HCEC 1CT (cell line): ENCODE data around the gene CANX.
"Not testable (repeated sequence)": the region's sequence is repeated elsewhere in the genome, so short reads cannot be mapped to it uniquely, and the experiment has no call there.

Experiments used
- DNase-seq: peaks from one replicate; pipeline ENCODE4 v3.0.0-alpha.2; 2017

The CANX gene, protein sequence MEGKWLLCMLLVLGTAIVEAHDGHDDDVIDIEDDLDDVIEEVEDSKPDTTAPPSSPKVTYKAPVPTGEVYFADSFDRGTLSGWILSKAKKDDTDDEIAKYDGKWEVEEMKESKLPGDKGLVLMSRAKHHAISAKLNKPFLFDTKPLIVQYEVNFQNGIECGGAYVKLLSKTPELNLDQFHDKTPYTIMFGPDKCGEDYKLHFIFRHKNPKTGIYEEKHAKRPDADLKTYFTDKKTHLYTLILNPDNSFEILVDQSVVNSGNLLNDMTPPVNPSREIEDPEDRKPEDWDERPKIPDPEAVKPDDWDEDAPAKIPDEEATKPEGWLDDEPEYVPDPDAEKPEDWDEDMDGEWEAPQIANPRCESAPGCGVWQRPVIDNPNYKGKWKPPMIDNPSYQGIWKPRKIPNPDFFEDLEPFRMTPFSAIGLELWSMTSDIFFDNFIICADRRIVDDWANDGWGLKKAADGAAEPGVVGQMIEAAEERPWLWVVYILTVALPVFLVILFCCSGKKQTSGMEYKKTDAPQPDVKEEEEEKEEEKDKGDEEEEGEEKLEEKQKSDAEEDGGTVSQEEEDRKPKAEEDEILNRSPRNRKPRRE

DNA sequence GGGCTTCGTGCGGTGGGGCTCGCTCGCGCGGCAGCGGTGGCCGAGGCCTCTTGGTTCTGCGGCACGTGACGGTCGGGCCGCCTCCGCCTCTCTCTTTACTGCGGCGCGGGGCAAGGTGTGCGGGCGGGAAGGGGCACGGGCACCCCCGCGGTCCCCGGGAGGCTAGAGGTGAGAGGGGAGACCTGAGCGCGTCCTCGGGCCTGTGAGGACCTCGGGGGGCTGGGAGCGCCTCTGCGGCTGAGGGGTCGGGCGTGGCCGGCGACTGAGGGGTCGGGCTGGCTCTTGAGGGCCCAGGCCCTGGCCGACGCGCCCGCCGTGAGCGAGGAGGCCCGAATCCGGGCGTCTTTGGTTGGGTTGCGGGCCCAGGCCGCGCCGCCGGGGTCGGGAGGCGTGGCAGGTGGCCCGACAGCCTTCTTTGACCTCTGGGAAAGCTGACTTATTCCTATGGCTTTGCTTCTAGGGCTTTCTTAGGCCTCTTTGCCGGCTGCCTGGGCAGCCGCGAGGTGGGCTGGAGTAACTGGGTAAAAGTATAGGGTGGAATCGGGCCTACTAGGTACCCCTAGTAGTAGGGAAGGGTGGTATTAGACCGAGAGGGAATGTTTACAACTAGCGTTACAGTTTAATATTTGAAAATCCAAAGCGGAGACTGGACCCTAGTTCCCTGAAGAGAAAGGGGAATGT lies at the start of gene CANX:
TSS of gene CANX (plus strand) at position 33 of the 681 bp plus-strand sequence. CDS start 6,715 bp downstream, outside the sequence.
- peak; percentile 9 for DNase-seq

DNA sequence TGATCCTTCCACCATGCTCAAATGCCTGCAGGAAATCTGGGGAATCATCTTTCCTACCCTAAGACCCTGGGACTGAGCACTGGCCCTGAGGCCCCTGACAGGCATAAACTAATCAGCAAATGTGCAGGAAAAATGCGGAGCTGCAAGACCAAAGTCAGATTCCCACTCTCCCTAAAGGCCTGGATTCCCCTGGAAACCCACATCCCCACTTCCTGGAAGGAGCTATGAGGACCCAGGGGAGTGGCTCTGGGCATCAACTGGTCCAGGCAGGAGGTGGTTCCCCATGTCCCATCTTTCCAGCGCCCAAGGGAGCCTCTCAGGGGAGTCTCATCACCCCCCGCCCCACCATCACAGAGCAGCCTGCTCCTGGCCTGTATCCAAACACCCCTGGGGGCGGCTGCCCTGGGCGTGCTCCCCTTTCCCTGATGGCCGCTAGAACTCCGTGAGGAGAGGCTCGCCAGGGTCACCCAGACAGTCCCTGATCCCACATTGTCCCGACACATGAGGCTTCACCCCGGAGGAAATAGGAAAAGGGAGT lies 49.5 kb upstream of the CANX start:
- DNase-seq: not testable (repeated sequence)

DNA sequence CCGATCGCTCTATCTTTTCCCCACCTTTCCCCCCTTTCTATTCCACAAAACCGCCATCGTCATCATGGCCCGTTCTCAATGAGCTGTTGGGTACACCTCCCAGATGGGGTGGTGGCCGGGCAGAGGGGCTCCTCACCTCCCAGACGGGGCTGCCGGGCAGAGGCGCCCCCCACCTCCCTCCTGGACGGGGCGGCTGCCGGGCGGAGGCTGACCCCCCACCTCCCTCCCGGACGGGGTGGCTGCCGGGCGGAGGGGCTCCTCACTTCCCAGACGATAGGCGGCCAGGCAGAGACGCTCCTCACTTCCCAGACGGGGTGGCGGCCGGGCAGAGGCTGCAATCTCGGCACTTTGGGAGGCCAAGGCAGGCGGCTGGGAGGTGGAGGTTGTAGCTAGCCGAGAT lies 48.5 kb upstream of the CANX start:
- not testable (repeated sequence) for DNase-seq

DNA sequence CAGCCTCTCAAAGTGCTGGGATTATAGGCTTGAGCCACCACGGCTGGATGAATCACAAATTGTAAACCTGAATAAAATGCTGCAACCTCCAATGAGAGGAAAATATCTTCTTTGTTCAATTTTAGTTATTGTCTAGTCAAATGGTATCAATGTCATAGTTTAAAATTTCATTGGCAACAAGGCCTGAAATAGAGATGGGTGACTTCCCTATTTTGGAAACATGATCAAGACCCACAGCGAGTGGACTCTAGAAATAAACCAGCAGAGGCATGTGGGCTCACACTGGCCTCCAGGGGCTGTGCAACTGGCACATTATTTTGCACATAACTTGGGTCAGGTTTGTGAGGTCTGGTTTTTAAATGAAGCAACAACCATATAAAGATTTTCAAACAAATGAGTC lies 45.6 kb upstream of the CANX start:
- not testable (repeated sequence) for DNase-seq

DNA sequence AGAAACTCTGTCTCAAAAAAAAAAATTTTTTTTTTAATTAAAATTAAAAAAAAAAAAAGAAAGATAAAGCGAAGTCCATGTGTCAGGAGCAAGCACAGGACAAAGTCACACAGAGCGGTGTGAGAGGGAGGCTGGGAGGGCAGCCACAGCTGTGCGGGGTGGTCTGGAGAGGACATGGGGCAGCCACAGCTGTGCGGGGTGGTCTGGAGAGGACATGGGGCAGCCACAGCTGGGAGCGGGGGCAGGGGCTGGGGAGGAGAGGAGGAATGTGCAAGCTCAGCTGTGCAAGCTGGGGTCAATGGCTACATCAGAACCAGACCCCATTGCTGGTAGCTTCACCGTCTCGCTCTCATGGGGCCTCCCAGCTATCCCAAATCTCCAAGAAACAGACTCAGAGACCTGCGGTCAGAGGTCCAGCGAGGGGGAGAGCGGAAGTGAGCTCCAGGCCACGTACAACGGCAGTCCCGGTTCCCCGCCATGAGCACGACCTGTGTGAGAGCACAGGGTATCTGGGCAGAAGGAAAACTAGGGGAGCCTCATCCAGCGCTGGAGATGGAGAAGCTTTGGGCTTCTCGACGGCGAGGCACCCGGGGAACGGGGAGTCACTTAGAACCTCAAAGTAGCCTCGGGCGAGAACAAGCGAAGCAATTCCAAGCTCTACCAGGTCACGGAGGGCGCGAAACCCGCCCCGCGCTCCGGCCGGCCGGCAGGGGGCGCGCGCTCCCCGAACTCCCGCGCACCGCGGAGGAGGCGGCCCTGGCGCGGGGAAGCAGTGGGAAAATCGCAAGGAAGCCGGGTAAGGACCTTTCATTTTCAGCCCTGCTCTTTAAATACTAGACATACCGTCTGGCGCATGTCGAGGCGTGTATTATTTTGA lies 41.2 kb upstream of the CANX start:
- not testable (repeated sequence) for DNase-seq

DNA sequence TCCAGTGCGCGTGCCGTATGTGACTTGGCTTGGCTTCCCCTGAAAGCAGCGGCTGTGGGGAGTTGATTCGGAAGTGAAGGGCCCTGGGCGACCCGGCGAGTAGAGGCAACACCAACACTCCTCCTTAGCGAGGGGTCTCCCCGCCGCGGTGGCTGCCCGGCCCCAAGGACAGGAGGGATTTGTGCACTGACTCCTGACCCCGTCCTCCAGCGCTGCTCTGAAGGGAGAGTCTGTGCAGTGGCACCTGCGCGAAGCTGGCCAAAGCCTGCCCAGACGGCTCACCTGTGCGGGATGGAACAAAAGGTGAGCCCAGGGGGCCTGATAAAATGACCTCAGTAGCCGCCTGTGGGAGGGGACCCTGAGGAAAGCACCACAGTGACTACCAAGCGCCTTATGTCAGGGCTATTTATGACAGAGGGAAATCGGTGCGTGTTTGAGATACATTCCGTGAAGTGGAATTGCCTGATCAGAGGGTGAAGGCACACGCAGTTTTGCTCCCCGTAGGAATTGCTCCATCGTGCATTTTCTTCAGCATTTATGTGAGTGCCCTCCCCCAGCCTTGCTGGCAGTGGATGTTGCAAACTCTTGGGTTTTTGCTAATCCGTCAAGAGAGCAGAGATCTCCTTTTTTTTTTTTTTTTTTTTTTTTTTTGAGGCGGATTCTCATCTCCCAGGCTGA lies 40.4 kb upstream of the CANX start:
- DNase-seq: peak; percentile 11

DNA sequence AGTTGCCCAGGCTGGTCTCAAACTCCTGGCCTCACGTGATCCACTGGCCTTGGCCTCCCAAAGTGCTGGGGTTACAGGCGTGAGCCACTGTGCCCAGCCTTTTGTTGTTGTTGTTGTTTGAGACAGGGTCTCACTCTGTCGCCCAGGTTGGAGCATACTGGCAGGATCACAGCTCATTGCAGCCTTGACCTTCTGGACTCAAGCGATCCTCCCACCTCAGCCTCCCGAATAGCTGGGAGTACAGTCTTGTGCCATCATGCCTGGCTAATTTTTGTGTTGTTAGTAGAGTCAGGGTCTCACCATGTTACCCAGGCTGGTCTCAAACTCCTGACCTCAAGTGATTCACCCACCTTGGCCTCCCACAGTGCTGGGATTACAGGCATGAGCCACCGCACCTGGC lies 37.1 kb upstream of the CANX start:
- DNase-seq: not testable (repeated sequence)

DNA sequence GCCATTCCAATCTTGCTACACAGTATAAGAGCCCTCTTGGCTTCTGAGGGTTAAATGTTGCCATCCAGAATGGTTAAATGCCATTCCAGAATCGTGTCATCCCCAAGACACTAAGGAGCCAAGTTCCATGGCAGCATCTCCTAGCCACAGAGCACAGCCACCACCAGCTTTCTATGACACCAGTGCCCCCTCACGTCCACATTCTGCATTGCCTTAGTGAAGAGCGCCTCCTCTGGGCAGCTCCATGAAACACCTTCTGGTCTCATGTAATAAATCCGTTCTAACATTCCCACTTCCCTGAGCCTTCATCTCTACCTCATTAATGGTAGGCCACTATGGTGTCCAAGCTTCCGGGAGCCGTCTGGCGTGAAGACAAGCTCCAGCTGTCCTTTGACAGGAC lies 30.4 kb upstream of the CANX start:
- peak; percentile 54 for DNase-seq

DNA sequence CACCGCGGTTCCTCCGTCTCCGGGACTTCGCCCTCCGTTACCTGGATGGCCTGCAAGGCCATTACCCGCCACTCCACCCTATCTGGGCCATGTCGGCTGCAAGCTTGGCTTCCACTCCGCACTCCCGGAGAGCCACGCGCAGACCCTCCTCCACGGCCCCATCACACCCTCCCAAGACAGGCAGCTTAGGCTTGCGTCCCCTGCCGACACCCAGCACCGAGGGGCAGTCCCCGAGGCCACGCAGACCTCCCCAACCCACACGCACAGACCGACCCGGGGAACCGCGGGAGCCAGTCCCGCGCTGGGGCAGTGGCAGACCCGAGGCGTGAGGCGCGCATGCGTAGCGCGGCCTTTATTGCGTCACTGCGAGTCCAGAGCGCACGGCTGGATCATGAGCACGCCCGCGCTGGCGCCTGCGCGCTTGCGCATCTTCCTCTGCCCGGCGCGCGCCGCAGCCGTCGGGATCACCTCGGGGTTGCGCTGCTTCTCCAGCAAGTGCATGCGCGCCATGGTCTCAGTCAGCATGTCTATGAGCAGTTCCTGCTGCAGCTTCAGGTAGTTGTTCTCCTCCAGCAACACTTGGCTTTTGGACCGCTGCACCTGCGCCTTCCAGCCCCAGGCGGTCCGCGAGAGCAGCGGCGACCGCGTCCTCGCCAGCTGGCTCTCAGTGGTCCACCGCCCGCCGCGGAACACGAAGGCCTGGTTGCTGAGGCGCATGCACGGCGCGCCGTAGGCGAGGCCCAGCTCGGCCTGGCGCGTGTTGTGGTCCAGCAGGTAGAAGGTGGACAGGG lies 20.3 kb upstream of the CANX start:
- peak; percentile 90 for DNase-seq

DNA sequence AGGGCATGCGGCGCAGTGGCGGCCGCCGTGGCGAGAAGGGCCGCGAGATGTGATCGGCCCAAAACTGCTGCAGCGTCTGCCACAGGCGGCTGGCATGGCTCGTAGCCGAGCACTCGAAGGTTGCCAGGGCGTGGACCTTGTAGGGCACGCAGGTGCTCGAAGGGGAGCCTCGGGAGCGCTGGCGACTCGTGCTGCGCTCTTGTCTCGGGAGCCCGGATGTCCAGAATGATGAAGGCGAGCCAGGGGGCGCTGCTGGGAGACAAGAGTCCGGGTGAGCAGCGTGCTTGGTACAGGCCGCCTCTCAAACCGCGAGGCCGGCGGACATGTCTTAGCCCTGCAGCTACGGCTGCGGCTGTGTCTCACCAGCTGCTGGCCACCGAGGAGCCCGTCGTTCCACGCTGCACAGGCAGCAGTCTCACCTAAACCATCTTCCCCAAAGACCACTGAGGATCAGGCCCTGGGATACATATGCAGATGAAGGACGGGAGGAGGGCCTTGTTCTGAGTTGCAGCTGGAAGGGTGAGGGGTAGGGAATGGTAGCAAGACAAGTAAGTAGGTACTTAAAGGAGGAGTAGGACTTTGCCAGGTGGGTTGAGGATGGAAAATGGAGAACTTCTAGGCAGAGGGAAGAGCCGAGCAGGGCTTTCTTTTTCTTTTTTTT lies 19.6 kb upstream of the CANX start:
- DNase-seq: no peak

DNA sequence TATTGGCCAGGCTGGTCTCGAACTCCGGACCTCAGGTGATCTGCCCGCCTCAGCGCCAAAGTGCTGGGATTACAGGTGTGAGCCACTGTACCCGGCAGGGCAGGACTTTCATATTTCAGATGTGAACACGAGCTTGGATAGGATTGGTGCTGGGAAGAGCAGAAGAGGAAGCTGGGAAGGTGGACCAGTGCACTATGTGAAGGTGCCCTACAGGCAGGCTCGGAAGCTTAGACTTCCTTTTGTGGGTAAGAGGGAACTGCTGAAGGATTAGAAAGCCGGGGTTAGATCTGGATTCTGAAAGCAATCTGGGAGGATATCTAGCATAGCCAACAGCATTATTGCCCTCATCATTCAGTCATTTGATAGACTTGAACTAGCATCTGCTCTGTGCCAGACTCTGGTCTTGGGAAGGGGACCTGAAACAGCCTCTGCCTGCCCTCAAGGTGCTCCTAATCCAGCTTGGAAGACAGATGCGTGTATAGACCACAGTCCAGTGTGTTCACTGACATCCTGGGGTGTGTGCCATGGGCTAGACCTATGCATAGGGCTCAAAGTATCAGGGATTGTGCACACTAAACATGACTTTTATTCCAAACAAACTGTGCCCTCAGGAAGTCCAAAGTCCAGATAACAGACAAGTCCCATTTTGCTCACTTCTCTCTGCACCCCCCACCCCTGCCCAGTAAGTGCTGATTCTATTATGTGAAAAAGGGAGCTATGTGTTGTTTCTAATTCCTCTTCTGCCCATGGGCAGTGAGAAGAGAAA lies 18.6 kb upstream of the CANX start:
- DNase-seq: no peak

DNA sequence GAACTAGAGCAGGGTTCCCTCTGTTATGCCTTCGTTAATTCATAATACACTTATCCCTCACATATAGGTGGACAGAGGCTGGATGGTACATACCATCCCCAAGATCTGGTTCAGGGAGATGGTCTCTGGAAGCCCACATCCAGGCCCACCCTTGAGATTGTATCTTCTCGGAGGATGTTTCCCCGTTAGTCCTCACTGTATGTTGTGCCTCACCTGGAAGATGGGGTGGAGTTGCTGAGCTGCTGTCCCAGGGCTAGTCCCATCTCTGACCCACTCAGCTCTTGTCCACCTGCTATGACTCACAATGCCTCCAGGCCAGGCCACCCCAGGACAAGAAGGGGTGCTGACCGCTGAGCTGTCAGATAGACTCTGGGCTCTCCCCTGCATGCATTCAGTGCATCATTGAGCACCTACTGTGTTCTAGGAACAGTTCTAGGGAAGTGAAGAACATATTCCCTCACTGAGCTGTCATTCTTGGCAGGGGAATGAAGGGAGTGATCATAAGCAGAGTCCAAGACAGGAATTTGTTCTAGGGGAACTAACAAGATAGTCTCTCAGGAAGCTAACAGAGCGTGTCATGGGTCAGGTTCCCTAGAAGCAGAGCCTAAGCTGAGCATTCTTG lies 17.9 kb upstream of the CANX start, which contains the start of gene CBY3:
TSS of gene CBY3 (minus strand) at position 255 of the 622 bp plus-strand sequence. CDS start at position 139, 116 bp downstream.
- DNase-seq: no peak

DNA sequence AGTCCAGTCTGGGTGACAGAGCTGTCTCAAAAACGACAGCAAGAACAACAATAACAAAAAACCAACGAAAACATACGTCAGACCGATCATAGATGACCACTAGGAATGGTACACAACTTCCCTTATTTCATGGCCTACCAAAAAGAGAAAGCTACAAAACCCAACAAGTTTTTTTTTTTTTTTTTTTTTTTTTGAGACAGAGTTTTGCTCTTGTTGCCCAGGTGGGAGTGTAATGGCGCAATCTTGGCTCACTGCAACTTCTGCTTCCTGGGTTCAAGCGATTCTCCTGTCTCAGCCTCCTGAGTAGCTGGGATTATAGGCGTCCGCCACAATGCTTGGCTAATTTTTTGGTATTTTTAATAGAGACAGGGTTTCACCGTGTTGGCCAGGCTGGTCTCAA lies 9.6 kb upstream of the CANX start:
- not testable (repeated sequence) for DNase-seq

DNA sequence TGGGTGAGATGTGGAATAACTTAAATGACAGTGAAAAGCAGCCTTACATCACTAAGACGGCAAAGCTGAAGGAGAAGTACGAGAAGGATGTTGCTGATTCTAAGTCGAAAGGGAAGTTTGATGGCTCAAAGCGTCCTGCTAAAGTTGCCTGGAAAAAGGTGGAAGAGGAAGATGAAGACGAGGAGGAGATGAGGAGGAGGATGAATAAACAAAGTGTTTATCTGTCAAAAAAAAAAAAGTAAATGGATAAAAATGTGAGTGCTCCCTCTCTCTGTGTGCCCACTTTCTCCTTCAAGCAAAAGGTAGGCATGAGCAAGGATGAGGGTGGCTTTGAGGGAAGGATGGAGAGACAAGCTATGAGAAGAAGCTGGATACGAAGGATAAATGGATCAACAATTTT lies 4.2 kb upstream of the CANX start:
- DNase-seq: no peak

DNA sequence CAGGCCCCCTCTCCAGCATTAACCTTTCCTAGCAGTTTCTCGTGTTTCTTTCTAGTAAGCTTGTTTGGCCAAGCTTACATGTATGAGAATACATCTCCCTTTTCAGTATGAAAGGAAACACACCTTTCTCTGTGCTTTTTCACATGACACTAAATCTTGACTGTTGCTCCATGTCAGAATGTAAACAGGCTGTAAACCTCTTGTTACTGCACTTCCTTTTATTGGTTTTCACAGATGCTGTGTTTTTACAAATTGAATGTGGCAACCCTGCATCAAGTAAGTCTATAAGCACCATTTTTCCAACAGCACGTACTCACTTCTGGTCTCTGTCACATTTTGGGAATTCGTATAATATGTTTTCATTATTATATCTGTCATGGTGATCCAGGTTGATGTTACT lies 2.2 kb upstream of the CANX start:
- no peak for DNase-seq

DNA sequence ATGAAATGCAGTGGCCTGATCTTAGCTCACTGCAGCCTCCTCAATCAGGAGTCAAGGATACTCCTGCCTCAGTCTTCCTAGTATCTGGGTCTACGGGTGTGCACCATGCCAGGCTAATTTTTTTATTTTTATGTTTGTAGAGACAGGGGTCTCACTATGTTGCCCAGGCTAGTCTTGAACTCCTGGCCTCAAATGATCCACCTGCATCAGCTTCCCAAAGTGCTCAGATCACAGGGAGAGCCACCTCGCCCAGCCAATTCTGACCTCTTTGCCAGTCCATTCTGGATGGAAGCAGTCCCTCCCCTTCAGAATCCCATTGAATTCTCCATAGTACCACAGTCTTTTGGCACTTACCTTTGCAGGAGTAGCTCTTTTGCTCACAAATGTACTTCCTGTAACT lies 1.7 kb upstream of the CANX start:
- DNase-seq: no peak

DNA sequence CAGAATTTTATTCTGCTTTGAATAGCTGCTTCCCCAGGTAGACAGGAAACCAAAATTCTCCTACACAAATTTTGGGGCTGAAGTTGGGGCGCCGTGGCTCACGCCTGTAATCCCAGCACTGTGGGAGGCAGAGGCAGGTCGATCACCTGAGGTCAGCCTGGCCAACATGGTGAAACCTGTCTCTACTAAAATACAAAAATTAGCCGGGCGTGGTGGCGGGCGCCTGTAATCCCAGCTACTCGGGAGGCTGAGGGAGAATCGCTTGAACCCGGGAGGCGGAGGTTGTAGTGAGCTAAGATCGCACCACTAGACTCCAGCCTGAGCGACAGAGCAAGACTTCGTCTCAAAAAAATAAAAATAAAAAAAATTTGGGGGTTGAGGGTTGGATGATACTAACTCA lies 1.2 kb upstream of the CANX start:
- DNase-seq: not testable (repeated sequence)

DNA sequence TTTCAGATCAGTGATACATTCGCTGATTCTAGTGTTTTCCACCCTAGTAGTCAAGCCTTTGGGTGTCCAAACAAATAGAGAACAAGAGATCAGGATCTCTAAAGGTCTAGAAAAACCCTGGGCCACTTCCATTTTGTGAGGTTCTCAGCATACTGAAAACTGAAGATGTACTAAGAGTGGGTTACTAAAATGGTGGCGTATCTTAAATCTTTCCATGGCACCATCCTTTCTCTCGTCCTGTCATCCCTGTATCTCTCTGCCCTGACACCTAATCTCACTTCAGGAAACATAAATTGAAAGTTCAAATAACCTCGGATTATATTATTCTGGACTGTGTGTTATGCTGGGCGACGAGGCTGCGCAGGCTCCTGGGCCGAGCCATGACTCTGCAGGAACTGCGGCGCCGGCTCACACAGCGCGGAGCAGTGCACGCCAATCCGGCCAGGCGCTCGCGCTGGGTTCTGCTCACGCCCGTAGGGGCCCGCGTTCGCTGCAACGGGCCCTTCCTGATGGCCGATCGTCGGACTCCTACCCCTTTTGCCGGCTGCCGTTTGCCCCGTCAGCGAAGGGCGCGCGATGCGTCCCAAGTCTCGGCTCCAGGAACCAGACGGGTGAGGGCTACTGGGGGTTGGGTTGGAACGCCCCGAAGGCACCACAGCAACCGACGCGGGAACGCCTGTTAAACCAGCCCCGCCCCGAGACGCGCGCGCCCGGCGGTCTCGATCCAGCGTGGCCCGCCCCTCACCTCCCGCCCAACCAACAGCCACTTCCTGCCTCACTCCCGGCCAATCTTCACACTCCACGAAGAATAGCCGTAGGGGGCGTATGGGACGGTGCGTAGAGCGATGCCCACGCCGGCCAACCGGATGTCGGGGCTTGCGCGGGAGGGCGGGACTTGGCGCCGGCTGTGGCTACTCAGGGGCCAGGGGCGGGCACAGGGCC lies 503 bp upstream of the CANX start:
- peak; percentile 99 for DNase-seq
